Cardiac fibroblast (primary cell): ENCODE measurements around the gene MVB12B.

Source experiments
- DNase-seq, 2 donors: peaks; one replicate each; pipeline versions ENCODE4 v3.0.0 to v3.0.0-alpha.2; 2010; ENCODE audit warnings: low read depth in 2 of 2
- H3K4me3 ChIP-seq, 2 donors: replicated peaks in 1 of 2; 1 replicate in 1 of 2; 2 replicates in 1 of 2; pipeline ENCODE4 v1.5.1; 2011; ENCODE audit warnings: low read depth in 2 of 2, low read length in 2 of 2, mild to moderate bottlenecking in 2 of 2, moderate library complexity in 1 of 2
- CTCF ChIP-seq: IDR thresholded peaks from one replicate; pipeline ENCODE4 v1.5.1; 2011; ENCODE audit warnings: low read depth, mild to moderate bottlenecking, low read length, inconsistent platforms

The MVB12B gene

GRCh38 chr9:126296687-126297086 lies 29.9 kb upstream of the MVB12B start:
- DNase-seq: no peak
- no peak overlapping the region for H3K4me3 ChIP-seq
- no peak for TF ChIP-seq CTCF

- DNase-seq: no peak
- H3K4me3 ChIP-seq: no peak overlapping the region
These were observed 29.0 kb upstream of the MVB12B start for GRCh38 chr9:126297661-126298060.

GRCh38 chr9:126298063-126298801 lies 28.4 kb upstream of the MVB12B start:
- no peak for DNase-seq
- no peak for TF ChIP-seq CTCF
- H3K4me3 ChIP-seq: no peak overlapping the region

More at GRCh38 chr9:126297661-126298060, 29.0 kb upstream of the MVB12B start:
- no peak for TF ChIP-seq CTCF

GRCh38 chr9:126299706-126300276 lies 26.8 kb upstream of the MVB12B start:
- no peak for TF ChIP-seq CTCF
- peak in 1 of 2 donors; percentile 19 for DNase-seq
- no peak overlapping the region for H3K4me3 ChIP-seq

- DNase-seq: no peak
- no peak for TF ChIP-seq CTCF
- H3K4me3 ChIP-seq: no peak overlapping the region
These were observed 25.4 kb upstream of the MVB12B start for GRCh38 chr9:126301196-126301595.

GRCh38 chr9:126301985-126302603 lies 24.5 kb upstream of the MVB12B start:
- H3K4me3 ChIP-seq: no peak overlapping the region
- peak; percentile 68 to 72 for DNase-seq
- peak; percentile 83 for TF ChIP-seq CTCF
